Measurements from ENCODE around the gene TXNRD2.

DNA sequence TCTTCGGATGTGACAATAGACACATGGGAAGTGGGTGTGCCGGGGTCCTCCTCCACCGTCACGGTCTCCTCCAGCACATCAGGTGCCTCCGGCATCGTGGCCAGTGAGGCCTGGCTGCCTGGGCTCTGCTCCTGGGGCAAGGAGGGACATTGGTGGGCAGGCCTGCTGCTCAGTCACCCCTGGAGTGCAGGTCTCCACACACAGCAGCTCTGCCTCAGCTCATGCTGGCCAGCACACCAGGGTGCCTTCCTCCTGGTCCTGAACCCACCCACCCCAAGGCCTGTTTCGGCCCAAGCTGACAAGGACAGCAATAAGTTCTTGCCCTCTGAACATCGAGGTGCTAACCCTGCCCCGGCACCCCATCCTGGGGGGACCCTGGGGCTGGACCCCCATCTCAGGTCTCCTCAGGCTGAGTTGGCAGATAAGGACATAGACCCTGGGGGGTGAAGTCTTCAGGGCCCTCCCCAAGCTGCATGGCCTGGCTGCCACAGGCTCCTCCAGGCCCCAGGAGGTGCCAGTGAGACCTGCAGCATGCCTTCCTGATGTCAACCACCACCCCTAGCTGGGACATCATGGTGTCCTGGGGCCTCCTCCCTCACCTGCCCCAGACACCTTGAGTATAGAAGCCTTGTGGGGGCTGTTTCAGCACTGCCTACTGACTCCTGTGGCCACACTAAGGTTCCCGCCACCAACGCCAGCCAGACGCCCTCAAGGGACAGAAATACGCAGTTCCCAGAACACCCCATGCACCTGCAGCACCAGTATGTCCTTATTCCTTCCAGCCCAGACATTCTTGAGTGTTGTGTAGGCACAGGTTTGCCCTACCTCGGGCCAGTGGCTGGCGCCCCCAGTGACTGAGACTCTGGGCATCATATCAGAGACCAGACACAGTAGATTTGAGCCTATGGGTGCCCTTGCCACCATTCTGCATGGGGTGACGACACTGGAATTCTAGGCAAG is 40.6 kb upstream of the TXNRD2 start:
- TF ChIP-seq, protein P1, sequence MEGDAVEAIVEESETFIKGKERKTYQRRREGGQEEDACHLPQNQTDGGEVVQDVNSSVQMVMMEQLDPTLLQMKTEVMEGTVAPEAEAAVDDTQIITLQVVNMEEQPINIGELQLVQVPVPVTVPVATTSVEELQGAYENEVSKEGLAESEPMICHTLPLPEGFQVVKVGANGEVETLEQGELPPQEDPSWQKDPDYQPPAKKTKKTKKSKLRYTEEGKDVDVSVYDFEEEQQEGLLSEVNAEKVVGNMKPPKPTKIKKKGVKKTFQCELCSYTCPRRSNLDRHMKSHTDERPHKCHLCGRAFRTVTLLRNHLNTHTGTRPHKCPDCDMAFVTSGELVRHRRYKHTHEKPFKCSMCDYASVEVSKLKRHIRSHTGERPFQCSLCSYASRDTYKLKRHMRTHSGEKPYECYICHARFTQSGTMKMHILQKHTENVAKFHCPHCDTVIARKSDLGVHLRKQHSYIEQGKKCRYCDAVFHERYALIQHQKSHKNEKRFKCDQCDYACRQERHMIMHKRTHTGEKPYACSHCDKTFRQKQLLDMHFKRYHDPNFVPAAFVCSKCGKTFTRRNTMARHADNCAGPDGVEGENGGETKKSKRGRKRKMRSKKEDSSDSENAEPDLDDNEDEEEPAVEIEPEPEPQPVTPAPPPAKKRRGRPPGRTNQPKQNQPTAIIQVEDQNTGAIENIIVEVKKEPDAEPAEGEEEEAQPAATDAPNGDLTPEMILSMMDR (IDR thresholded peaks at IDR 0.05; ENCODE audit: low read depth, low read length) = no peak
- no peak for TF ChIP-seq EZH2phosphoT487 (IDR thresholded peaks at IDR 0.05; ENCODE audit: low read depth)
